ENCODE data around the gene DEDD2.

DNA sequence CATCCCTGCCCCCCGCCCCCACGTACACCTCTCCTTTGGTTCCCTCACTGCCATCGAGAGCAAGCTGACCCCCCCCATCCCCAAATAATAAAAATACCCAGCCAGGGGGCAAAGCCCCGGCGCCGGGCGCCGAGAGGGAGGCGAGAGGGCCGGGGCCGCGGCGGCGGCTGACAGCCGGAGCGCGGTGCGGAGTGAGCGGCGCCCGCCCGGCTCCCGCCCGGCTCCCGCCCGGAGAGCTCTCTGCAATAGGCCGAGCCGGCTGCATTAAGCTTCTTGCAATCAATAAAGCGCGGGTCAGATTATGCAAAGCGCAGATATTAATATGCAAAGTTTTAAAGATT, 40.9 kb downstream of the DEDD2 start:
- TF ChIP-seq, protein P1, sequence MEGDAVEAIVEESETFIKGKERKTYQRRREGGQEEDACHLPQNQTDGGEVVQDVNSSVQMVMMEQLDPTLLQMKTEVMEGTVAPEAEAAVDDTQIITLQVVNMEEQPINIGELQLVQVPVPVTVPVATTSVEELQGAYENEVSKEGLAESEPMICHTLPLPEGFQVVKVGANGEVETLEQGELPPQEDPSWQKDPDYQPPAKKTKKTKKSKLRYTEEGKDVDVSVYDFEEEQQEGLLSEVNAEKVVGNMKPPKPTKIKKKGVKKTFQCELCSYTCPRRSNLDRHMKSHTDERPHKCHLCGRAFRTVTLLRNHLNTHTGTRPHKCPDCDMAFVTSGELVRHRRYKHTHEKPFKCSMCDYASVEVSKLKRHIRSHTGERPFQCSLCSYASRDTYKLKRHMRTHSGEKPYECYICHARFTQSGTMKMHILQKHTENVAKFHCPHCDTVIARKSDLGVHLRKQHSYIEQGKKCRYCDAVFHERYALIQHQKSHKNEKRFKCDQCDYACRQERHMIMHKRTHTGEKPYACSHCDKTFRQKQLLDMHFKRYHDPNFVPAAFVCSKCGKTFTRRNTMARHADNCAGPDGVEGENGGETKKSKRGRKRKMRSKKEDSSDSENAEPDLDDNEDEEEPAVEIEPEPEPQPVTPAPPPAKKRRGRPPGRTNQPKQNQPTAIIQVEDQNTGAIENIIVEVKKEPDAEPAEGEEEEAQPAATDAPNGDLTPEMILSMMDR (IDR thresholded peaks at IDR 0.05; ENCODE audit: low read depth, low read length) = no peak
- TF ChIP-seq MAX (IDR thresholded peaks at IDR 0.05; ENCODE audit: low read depth, low read length) = no peak

All from NB4 (cell line).